WTC11 (cell line): Measurements from ENCODE around the gene PRKACG.

Experiments
- CTCF ChIP-seq: fragments of 200-600 bp; IDR thresholded peaks from 2 replicates; pipeline ENCODE4 v1.8.0; 2022; ENCODE audit warnings: antibody characterized with exemption
- FOXP4 ChIP-seq: sonication (generic); formaldehyde crosslinking; IDR thresholded peaks from 2 replicates; pipeline ENCODE4 v1.8.0; 2022; ENCODE audit warnings: mild to moderate bottlenecking, missing genetic modification reagents
- NFYB ChIP-seq: sonication (generic); formaldehyde crosslinking; conservative IDR thresholded peaks from 2 replicates; pipeline ENCODE4 v1.8.0; 2022; ENCODE audit warnings: low read depth, missing genetic modification reagents
- PRRX2 ChIP-seq: fragments of 250-450 bp; sonication (Bioruptor Pico); IDR thresholded peaks from 2 replicates; pipeline ENCODE4 v1.8.0; 2021; ENCODE audit warnings: mild to moderate bottlenecking
- STAT6 ChIP-seq: sonication (generic); formaldehyde crosslinking; conservative IDR thresholded peaks from 2 replicates; pipeline ENCODE4 v1.8.1; 2023; ENCODE audit warnings: mild to moderate bottlenecking, low read depth, missing genetic modification reagents, moderate library complexity
- TCF7 ChIP-seq: sonication (generic); formaldehyde crosslinking; IDR thresholded peaks from 2 replicates; pipeline ENCODE4 v1.8.0; 2022; ENCODE audit warnings: mild to moderate bottlenecking, low read depth, missing genetic modification reagents, moderate library complexity
- ZBTB21 ChIP-seq: sonication (generic); formaldehyde crosslinking; IDR thresholded peaks from 2 replicates; pipeline ENCODE4 v1.8.1; 2023; ENCODE audit warnings: mild to moderate bottlenecking, missing genetic modification reagents, borderline replicate concordance
- ZSCAN18 ChIP-seq: fragments of 250-450 bp; sonication (Bioruptor Pico); IDR thresholded peaks from 2 replicates; pipeline ENCODE4 v2.1.2; 2022; ENCODE audit warnings: mild to moderate bottlenecking, moderate library complexity

DNA sequence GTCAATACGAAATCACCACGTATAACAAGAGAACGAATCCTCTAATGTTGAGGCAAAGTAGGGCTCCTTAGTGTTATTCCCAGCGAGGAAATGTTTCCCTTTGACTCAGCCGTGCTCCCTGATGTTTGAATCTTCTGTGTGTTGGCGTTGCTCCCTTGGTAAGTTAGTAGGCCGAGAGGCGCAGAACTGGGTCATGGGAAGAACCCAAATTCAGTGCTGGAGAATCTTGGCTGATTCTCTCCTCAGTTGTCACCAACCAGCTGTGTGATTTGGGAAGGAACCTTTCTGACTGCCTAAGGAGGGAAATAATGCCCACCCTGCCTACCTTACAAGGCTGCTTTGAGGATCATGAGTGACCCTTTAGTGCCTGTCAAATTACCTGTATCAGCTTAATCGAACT, 22.5 kb downstream of the PRKACG start:
- TF ChIP-seq TCF7 (CRISPR knock-in tag) = no peak
- TF ChIP-seq ZBTB21 = no peak
- TF ChIP-seq CTCF = no peak
- no peak for TF ChIP-seq FOXP4 (CRISPR knock-in tag)
- TF ChIP-seq STAT6 = no peak
- TF ChIP-seq ZSCAN18 (CRISPR knock-in tag) = no peak
- TF ChIP-seq NFYB (CRISPR knock-in tag) = no peak
- TF ChIP-seq PRRX2 = no peak
